Activated T-cell treated with anti-CD3 and anti-CD28 coated beads for 4 hours (primary cell): ENCODE measurements around the gene ATP2C2.

ENCODE experiments used
- DNase-seq: peaks from one replicate; pipeline ENCODE4 v3.0.0-alpha.2; 2020

Gene ATP2C2

GRCh38 chr16:84481051-84481735, 112.9 kb downstream of the ATP2C2 start:
- DNase-seq: no peak

DNA sequence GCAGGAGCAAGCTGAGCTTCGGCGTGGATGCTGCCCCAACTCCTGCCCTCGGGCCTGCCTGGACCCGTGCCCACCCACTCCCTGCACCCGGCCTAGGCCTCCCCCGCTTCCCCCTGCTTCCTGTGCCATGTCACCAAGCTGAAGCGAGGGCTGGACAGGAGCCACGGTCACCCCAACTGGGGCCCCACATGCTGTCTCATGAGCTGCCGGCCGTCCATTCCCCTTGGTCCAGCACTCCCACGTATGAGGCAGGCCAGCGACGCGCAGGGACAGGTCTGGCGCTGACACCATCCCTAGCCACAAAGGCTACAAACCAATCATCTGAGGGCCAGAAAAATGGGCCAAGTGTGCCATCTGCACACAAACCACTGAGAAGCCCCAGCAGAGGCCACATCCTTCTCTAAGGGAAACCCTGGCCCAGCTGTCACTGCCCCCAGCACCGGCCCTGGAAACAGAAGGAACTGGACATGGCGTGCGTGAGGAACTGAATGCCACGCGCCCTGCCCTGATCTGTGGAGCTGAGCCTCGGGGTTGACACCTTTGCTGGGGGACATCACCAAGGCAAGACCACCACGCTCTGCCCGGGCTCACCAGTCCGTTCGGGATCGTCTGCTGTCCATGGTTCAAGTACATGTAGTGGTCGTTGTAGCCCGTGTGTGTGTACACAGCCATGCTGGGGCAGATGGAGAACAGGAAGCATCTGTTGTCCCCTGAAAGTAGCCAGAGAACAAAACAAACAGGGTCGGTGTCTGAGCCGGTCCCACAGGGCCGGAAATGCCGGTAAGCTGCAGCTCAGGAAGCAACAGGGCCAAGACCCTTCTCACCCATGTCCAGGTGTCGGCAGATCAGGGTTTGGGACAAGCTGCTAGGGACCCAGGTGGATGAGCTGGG, 113.9 kb downstream of the ATP2C2 start:
- no peak for DNase-seq

DNA sequence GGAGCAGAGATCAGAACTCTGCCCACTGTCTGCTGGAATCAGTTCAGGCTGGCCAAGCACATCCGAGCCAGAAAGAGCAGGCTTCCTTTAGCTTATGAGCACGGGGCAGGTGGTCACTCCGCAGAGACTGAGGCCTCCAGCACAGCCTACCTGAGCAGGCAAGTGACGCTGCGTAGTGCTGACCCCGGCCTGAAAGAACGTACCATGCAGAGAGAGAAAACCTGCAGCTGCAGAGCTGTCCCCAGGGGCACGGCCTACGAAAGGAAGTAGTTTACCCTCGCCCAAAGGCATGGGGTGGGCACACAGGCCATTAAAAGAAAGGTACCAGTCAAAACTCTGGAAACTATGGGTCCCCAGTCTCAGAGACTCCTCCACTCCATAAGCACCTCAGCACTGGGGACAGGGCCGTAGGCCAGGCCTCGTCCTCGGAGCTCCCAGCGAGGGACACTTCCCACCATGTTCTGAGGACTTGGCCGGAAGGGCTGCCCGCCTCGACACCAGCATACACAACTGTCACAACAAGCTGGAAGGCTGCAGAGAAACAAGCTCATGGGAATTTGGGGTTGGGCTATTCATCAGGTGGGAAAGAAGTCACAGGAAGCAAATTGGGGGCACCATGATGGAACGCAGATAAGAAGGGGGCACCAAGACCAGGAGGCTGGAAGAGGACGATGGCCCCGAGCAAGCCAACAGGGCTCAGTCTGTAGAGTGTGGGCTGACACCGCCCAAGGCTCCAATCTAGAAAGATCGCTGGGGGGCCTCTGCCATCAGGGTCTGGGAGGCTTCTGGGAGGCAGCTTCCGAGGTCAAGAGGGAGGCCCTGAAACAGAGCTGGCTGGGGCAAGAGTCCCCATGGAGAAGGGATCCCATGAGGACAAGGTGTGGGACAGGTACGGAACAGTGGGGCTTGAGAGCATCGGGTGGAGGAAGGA, 114.9 kb downstream of the ATP2C2 start:
- no peak for DNase-seq

GRCh38 chr16:84483882-84484565, 115.7 kb downstream of the ATP2C2 start:
- DNase-seq: no peak

- DNase-seq: no peak
These were observed 116.4 kb downstream of the ATP2C2 start for GRCh38 chr16:84484579-84485254.

GRCh38 chr16:84485255-84486010, 117.1 kb downstream of the ATP2C2 start:
- no peak for DNase-seq

DNA sequence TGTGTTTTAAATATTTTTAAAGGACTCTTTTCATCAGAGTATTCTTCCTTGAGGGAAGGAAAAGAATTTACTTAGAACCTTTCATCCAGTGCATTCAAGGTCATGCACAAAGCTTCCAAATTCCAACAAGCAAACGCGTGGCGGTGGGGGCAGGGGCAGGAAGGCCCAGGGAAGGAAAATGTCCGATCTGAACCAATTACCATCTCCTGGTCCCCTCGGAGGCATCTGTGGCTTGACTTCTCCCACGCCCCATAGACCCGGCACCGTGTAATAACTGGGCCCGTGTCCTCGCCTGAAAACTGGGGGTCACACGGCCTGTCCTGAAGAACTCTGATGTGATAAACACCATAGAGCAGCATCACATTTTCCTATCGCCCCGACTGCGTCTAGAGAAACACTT, 117.8 kb downstream of the ATP2C2 start:
- no peak for DNase-seq

- no peak for DNase-seq
These were observed 118.4 kb downstream of the ATP2C2 start for GRCh38 chr16:84486551-84487235.

- no peak for DNase-seq
These were observed 119.0 kb downstream of the ATP2C2 start for GRCh38 chr16:84487358-84487757.

- DNase-seq: no peak
These were observed 120.8 kb downstream of the ATP2C2 start for GRCh38 chr16:84489131-84489530.

- no peak for DNase-seq
These were observed 127.2 kb downstream of the ATP2C2 start for GRCh38 chr16:84495506-84495905.

- DNase-seq: no peak
These were observed 128.7 kb downstream of the ATP2C2 start for GRCh38 chr16:84496991-84497390.

DNA sequence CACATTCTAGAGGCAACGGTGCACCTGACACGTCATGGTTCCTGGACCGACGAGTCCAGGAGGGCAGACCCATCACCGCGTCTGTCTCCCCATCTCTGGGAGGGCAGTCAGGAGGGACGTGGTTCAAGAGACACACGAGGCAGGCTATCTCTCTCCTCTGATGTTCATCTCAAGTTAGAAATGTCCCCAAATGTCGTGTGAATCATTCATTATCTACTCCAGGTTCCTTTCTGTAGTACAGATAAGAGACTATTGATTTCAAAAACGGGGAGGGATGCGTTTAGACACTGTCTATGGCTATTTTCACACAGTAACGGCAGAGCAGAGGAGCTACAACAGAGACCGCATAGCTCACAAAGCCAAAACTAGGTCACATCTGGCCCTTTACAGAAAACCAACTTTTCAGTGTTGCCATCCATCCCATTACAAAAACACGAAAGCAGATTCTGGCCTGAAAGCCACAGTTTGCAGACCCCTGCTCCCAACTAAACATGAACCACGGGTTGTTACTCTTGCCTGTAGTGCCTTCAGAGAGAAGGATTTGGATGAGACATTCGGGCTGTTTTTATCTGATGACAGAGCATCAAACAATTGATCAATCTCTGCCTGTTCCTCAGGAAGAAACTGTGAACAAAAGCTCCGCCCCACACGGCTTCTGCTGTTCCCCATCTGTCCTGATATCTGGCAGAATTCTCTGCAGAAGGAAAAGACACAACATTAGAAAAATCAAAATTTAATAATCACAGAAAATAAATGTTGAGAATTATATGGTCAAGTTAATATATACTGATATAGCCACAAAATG, 129.3 kb downstream of the ATP2C2 start:
- no peak for DNase-seq

- DNase-seq: no peak
These were observed 129.9 kb downstream of the ATP2C2 start for GRCh38 chr16:84498223-84498610.

- no peak for DNase-seq
These were observed 130.7 kb downstream of the ATP2C2 start for GRCh38 chr16:84498859-84499620.

DNA sequence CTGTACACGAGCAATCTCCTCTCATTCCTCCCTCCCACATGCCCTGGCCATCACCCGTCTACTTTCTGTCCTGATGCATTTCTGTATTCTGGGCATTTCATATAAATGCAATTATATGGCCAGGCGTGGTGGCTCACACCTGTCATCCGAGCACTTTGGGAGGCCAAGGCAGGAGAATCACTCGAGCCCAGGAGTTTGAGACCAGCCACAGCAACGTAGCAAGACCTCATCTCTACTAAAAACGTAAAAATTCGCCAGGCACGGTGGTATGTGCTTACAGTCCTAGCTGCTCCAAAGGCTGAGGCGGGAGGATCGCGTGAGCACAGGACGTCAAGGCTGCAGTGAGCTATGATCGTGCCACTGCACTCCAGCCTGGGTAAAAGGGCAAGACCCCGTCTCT, 131.3 kb downstream of the ATP2C2 start:
- no peak for DNase-seq

GRCh38 chr16:84500531-84500930, 132.2 kb downstream of the ATP2C2 start:
- DNase-seq: no peak

DNA sequence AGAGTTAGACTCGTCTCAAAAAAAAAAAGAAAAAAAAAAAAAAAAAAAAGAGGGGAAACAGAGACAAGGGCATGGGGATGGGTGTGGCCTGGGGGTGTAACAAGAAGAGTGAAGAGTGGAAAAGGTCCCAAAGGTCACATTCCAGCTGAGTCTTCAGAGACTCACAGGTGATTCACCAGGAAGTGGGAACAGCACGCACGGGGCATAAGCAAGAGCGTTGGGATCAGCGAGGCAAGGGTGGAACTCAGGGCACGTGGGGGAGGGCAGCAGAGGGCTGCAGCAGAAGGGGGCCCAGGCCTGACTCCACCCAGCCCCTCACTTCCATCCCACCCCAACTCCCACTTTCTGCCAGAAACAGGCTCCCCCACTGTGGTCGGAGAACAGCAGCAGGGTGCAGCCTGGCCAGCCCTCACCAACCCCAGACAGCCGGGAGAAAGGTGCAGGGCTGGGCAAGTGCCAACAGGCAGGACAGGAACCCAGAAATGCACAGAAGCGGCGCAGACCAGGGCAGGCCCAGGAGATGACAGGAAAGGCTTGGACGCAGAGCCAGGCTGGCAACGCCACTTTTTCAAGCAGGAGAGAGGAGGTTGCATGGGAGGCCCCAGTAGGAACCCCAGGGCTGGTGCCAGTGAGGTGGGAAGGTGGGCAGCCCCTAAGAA, 132.9 kb downstream of the ATP2C2 start:
- DNase-seq: no peak
